Endothelial cell of umbilical vein (primary cell): ENCODE measurements around the gene DGKG. TPM values are rescaled to one million over a fixed set of nuclear protein-coding genes. Genes with fewer than 3 reads are reported as not detected.

ENCODE experiments used
- BruUV-seq: library from RNA; stranded (reverse); fragments of 400-500 nt; replicated peaks from 2 replicates; lab custom pipeline; 2021; lab: Mats Ljungman, UMichigan
- CTCF ChIA-PET: fragments of 300-600, 350-600 bp; sonication (Branson Sonifier 250); formaldehyde crosslinking; loops from one replicate; lab custom pipeline; 2021; ENCODE audit warnings: antibody characterized with exemption, inconsistent platforms; lab: Charles Lee
- POLR2A ChIA-PET: fragments of 300-600, 350-600 bp; sonication (Branson Sonifier 250); formaldehyde crosslinking; loops from one replicate; lab custom pipeline; 2021; ENCODE audit warnings: antibody characterized with exemption, inconsistent platforms; lab: Charles Lee
- DNase-seq: peaks from one replicate; pipeline ENCODE4 v3.0.0-alpha.2; 2011; ENCODE audit warnings: low read depth, low spot score
- FAIRE-seq: peaks from 2 replicates; lab custom pipeline; 2011; peaks lifted over from hg19 to GRCh38; lab: Jason Lieb, UNC
- H2AFZ ChIP-seq: 2 replicates; pipeline ENCODE4 v1.6.0; 2012; ENCODE audit warnings: low read depth, low read length, control low read depth, inconsistent platforms
- H3K27ac ChIP-seq: 2 replicates; pipeline ENCODE4 v1.5.1; 2011; ENCODE audit warnings: low read depth, mild to moderate bottlenecking, control low read depth, low read length, moderate library complexity; ENCODE audit not compliant: insufficient read depth
- H3K27me3 ChIP-seq, 2 experiments: 2 replicates each; pipeline versions ENCODE4 v1.6.0 to v1.6.1; 2011; ENCODE audit warnings: low read length in 2 of 2, mixed read lengths in 1 of 2; ENCODE audit not compliant: control insufficient read depth in 2 of 2, insufficient read depth in 2 of 2
- H3K36me3 ChIP-seq, 2 experiments: 2 replicates in 1 of 2; 3 replicates in 1 of 2; pipeline ENCODE4 v1.5.1; 2011; ENCODE audit warnings: low read length in 2 of 2, mild to moderate bottlenecking in 1 of 2, moderate library complexity in 1 of 2; ENCODE audit not compliant: control insufficient read depth in 2 of 2, insufficient read depth in 2 of 2; ENCODE audit errors: extremely low read depth in 1 of 2
- H3K4me1 ChIP-seq: 3 replicates; pipeline ENCODE4 v1.5.1; 2011; ENCODE audit warnings: mild to moderate bottlenecking, low read length; ENCODE audit not compliant: control insufficient read depth, insufficient read depth; ENCODE audit errors: extremely low read depth
- H3K4me2 ChIP-seq: 2 replicates; pipeline ENCODE4 v1.6.1; 2011; ENCODE audit warnings: low read length, control low read depth, mixed read lengths; ENCODE audit not compliant: insufficient read depth
- H3K4me3 ChIP-seq, 3 experiments: fragments of 200-600 bp in 1 of 3; sonication (generic), shearing (Covaris generic) in 1 of 3; replicated peaks in 1 of 3; 2 replicates each; pipeline ENCODE4 v1.5.1; 2011 to 2016; ENCODE audit warnings: control low read depth in 3 of 3, low read length in 3 of 3, mild to moderate bottlenecking in 2 of 3, inconsistent platforms in 1 of 3, low read depth in 1 of 3, moderate library complexity in 1 of 3; ENCODE audit not compliant: insufficient read depth in 1 of 3
- H3K79me2 ChIP-seq: 2 replicates; pipeline ENCODE4 v1.6.0; 2012; ENCODE audit warnings: low read length, inconsistent platforms; ENCODE audit not compliant: control insufficient read depth, insufficient read depth
- H3K9ac ChIP-seq: replicated peaks from 2 replicates; pipeline ENCODE3; 2011; ENCODE audit warnings: low read length, control low read depth; ENCODE audit not compliant: insufficient read depth; ENCODE audit errors: extremely low read depth
- H3K9me1 ChIP-seq: replicated peaks from 3 replicates; pipeline ENCODE4 v1.6.0; 2011; ENCODE audit warnings: mild to moderate bottlenecking, low read length; ENCODE audit not compliant: control insufficient read depth, insufficient read depth; ENCODE audit errors: extremely low read depth
- H3K9me3 ChIP-seq: replicated peaks from 2 replicates; pipeline ENCODE4 v1.5.1; 2012; ENCODE audit warnings: low read length, inconsistent platforms; ENCODE audit not compliant: control insufficient read depth, insufficient read depth
- H4K20me1 ChIP-seq: replicated peaks from 2 replicates; pipeline ENCODE3; 2011; ENCODE audit warnings: mild to moderate bottlenecking, low read length; ENCODE audit not compliant: control insufficient read depth, insufficient read depth; ENCODE audit errors: extremely low read depth
- CTCF ChIP-seq, 2 donors: IDR thresholded peaks; 1 replicate in 1 of 2; 2 replicates in 1 of 2; pipeline ENCODE4 v1.5.1; 2011; ENCODE audit warnings: low read length in 2 of 2, mild to moderate bottlenecking in 2 of 2, moderate library complexity in 2 of 2, control low read depth in 1 of 2, inconsistent platforms in 1 of 2, low read depth in 1 of 2; ENCODE audit not compliant: insufficient read depth in 1 of 2; ENCODE audit errors: extremely low read depth in 1 of 2
- EZH2 ChIP-seq: IDR thresholded peaks from 2 replicates; pipeline ENCODE4 v1.6.1; 2012; ENCODE audit warnings: borderline replicate concordance, low read depth, mild to moderate bottlenecking, moderate library complexity, low read length, inconsistent platforms; ENCODE audit not compliant: severe bottlenecking
- FOS ChIP-seq: IDR thresholded peaks from 2 replicates; pipeline ENCODE4 v1.6.1; 2011; ENCODE audit warnings: mild to moderate bottlenecking, low read length, moderate library complexity, borderline replicate concordance; ENCODE audit not compliant: insufficient read depth
- GATA2 ChIP-seq: IDR thresholded peaks from 2 replicates; pipeline ENCODE4 v1.7.0; 2011; ENCODE audit warnings: low read depth, mild to moderate bottlenecking, moderate library complexity, mixed read lengths, low read length; ENCODE audit not compliant: insufficient read length, insufficient read depth
- JUN ChIP-seq: IDR thresholded peaks from 2 replicates; pipeline ENCODE4 v1.6.1; 2011; ENCODE audit warnings: borderline replicate concordance, low read depth; ENCODE audit not compliant: insufficient read length, insufficient read depth
- MAX ChIP-seq: IDR thresholded peaks from 2 replicates; pipeline ENCODE4 v1.6.1; 2011; ENCODE audit not compliant: insufficient read depth, insufficient read length
- MYC ChIP-seq: IDR thresholded peaks from one replicate; pipeline ENCODE4 v1.6.1; 2011; ENCODE audit warnings: mild to moderate bottlenecking, low read depth, low read length
- POLR2A ChIP-seq: IDR thresholded peaks from 2 replicates; pipeline ENCODE4 v1.6.1; 2012; ENCODE audit warnings: low read depth, mild to moderate bottlenecking, control low read depth, low read length
- POLR2AphosphoS5 ChIP-seq: IDR thresholded peaks from 2 replicates; pipeline ENCODE4 v1.6.1; 2012; ENCODE audit warnings: low read depth, mild to moderate bottlenecking, control low read depth, low read length, moderate library complexity; ENCODE audit not compliant: insufficient read depth
- dilution Hi-C: fragments of 300-500 bp; cut with MboI; formaldehyde crosslinking; loops from one replicate; pipeline ENCODE4 v1.15.0; 2019; ENCODE audit warnings: low sequenced_read_pairs; ENCODE audit not compliant: extremely low pct_ligation_motif_present
- intact Hi-C: fragments of 100-400 bp; cut with micrococcal nuclease; formaldehyde crosslinking; loops from one replicate; pipeline ENCODE4 v1.10.0; 2022
- polyA plus RNA-seq, 4 experiments: library from polyadenylated mRNA; depleted of rRNA in 3 of 4; stranded (reverse) in 3 of 4; unstranded in 1 of 4; fragments of >200 nt; gene quantifications; 2 replicates each; pipeline versions ENCODE4 v1.2.1 to v1.2.3, GENCODE V29; 2011 to 2012; ENCODE audit warnings: missing spikeins in 1 of 4
- total RNA-seq: library from RNA; stranded (reverse); gene quantifications from 2 replicates; pipeline ENCODE4 v1.2.3, GENCODE V29; 2021

The DGKG gene
- total and polyA plus RNA-seq, 2 donors (not counting 3 experiments of a cell fraction or from before 2014, with no cell fraction given): not detected

- H3K9ac ChIP-seq: no peak overlapping the region
- no peak for TF ChIP-seq POLR2AphosphoS5
- TF ChIP-seq CTCF (IDR thresholded peaks at IDR 0.05; ENCODE audit: extremely low read depth in 1 of 2, insufficient read depth in 1 of 2, low read depth in 1 of 2, low read length in 2 of 2): peak; percentile 87 to 98
- no peak overlapping the region for H3K4me2 ChIP-seq
- POLR2A ChIA-PET: no interaction called here
- dilution Hi-C loops (no loop called here), intact Hi-C loops (loop anchor here (1.0 to 5.0 kb wide), 4 partner anchors 277 to 563 kb away; no protein-coding TSS in a partner anchor)
- FAIRE-seq: peak; percentile 70
- no peaks in the 10 kb centered on the region for H3K4me1 ChIP-seq
- no peaks in the 10 kb centered on the region for H4K20me1 ChIP-seq
- CTCF ChIA-PET: interaction anchor here (0.6 to 5.1 kb wide), 16 partner anchors 8 to 1203 kb away, joined by 3 to 124 read pairs (median 4); no protein-coding TSS in a partner anchor
- H3K79me2 ChIP-seq: no peaks in the 10 kb centered on the region
- no peak overlapping the region for H3K4me3 ChIP-seq
- no peaks in the 10 kb centered on the region for H3K9me1 ChIP-seq
- H3K36me3 ChIP-seq: no peaks in the 10 kb centered on the region
- H3K9me3 ChIP-seq: no peaks in the 10 kb centered on the region
- no peaks in the 10 kb centered on the region for H3K27me3 ChIP-seq
- H3K27ac ChIP-seq: no peak overlapping the region
- BruUV-seq: no TSS peak
- peak; percentile 58 for DNase-seq
- H2AFZ ChIP-seq: peak overlapping the region; percentile 74
Observed at GRCh38 chr3:186259612-186260383, 102.2 kb downstream of the DGKG start.

- Histone ChIP-seq H3K36me3 (no peaks in the 10 kb centered on the region), H3K9me3 (no peaks in the 10 kb centered on the region), H3K9me1 (no peaks in the 10 kb centered on the region), H3K27ac (no peak overlapping the region), H3K27me3 (no peaks in the 10 kb centered on the region), H4K20me1 (no peaks in the 10 kb centered on the region), H3K79me2 (no peaks in the 10 kb centered on the region), H2AFZ (no peak overlapping the region), H3K4me3 (no peak overlapping the region), H3K9ac (no peak overlapping the region), H3K4me1 (no peaks in the 10 kb centered on the region), H3K4me2 (no peak overlapping the region)
- CTCF ChIA-PET: interaction anchor here (0.6 to 5.1 kb wide), 15 partner anchors 9 to 1202 kb away, joined by 3 to 124 read pairs (median 4); no protein-coding TSS in a partner anchor
- DNase-seq (no peak), FAIRE-seq (no peak)
- POLR2A ChIA-PET: no interaction called here
- intact Hi-C loops (loop anchor here (1.0 to 5.0 kb wide), 4 partner anchors 277 to 563 kb away; no protein-coding TSS in a partner anchor), dilution Hi-C loops (no loop called here)
- TF ChIP-seq JUN (no peak), POLR2AphosphoS5 (no peak), POLR2A (no peak), EZH2 (no peak), MAX (no peak), CTCF (IDR thresholded peaks at IDR 0.05; ENCODE audit: extremely low read depth in 1 of 2, insufficient read depth in 1 of 2, low read depth in 1 of 2, low read length in 2 of 2) (no peak), MYC (no peak), FOS (no peak), GATA2 (no peak)
- BruUV-seq: no TSS peak
Observed at GRCh38 chr3:186258968-186259367, 103.1 kb downstream of the DGKG start.
